NCI-H1092 (cell line): ENCODE results near the gene NDUFB11.

Source experiments
- DNase-seq: peaks from one replicate; lab custom pipeline; 2025; lab: John Stamatoyannopoulos, UW

The NDUFB11 gene

DNA sequence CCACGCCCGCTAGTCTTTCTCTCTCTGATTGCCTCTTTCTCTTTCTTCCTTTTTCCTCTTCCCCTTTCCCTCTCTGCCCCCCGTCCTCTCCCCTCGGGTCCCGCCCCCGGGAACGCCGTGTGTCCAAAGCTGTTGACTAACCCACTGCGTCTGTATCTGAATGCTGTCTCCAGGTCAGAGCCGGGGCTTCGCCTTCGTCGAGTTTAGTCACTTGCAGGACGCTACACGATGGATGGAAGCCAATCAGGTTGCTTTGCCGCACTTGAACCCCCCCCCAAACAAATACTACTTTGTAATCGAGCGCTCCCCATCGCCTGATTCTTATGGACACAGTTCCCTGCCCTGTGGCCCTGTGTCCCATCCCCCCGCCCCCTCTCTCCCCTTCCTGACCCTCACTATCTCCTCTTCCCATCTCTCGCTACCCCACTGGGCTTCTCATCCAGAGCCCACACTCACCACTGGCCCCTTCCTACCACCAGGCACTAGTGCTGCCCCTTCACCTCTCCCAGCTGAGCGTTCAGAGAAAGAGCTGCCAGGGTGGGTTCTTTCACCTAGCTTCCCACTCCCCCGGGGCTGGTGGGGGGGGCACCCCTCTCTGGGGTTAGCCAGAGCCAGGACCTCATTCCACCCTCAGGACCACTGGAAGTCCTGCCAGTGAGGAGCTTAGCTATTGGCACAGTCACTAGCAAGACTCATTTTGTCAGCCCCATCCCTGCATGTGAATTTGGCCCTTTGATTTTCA is 30.5 kb upstream of the NDUFB11 start:
- no peak for DNase-seq

DNA sequence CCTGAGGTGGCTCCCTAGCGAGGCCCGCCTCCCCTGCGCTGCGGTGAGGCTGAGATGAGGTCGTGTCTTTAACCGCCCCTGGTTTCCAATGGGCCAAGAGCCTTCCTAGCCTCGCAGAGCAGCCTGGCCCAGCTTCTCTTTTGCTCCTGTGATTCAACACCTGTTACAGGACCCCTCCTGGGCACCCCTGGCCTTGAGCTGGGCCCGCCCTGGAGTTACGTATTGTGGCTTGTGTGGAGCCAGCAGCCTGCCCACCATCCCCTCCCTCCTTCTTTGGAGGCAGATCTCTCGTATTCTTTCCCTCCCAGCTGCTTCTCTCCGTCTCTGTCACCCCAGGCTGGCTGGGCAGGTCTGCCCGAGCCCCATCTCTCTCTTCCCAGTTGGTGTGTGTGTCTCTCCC is 29.9 kb upstream of the NDUFB11 start:
- DNase-seq = no peak

DNA sequence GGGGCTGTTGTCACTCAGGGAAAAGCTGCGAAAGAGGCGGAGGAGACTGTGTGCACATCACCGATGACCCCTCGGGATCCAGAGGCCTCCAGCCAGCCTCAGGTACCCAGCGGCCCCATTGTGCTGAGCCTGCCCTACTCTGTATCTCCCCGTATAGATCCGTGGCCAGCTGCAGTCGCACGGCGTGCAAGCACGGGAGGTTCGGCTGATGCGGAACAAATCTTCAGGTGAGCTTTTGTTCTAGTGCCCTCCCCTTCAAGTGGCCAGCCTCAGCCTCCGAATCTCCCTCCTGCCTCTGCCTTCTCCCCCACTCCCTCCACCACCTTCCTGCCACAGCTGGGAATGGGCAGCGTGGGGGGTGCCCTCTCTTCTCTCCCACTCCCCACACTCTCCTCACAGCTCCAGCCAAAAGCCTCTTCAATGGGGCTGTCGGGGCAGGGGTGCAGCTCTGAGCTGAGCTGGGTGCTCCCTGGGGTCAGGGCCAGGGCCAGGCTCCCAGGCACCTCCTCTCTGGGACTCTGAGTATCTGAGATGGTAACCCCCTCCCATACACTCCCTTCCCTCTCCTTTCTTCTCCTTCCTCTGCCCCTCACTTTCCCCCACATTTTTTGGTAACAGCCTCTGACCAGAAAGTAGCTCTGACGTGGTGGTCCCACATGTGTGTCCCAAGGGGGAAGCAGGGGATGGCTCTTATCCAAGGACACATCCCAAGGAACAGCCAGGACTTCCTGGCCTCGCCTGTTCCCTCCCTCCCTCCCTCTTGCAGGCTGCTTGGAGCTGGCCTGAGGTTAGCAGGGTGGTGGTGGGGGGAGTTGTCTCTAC is 28.7 kb upstream of the NDUFB11 start:
- no peak for DNase-seq

DNA sequence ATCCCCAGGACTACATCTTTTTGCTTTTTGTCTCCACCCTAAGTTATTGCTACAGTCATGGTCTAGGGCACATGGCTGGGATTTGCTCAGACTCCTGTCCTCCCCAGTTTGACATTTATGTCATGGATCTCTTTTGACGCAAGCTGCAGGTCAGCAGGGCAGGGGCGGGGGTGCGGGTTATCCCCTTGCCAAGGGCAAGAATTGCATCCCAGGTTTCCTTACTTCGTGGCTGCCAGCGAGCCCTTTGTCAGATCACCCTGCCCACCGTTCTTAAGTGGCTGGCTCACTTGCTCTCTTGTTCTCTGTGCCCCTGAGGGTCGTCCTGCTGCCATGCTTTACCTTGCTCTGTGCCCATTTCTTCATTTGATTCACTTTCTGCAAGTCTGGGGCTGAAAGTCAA is 28.0 kb upstream of the NDUFB11 start:
- DNase-seq = no peak

DNA sequence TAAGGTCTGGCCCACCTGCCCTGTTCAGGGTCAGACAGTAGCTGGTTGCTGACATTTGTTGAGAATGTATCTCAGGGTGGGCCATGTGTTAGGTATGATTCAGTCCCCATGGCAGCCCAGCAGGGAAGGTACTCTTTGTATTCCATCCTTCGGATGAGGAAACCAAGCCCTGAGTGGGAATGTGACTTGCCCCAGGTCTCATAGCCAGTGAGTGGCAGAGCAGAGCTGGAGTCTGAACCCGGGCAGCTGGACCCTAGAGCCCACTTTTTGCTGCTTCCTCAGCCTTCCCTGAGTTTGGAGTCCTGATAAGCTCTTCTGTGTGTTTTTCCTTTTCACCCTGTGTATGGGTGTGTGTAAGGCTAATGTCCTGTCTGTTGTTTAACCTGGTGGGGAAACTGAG is 27.5 kb upstream of the NDUFB11 start:
- DNase-seq = no peak

DNA sequence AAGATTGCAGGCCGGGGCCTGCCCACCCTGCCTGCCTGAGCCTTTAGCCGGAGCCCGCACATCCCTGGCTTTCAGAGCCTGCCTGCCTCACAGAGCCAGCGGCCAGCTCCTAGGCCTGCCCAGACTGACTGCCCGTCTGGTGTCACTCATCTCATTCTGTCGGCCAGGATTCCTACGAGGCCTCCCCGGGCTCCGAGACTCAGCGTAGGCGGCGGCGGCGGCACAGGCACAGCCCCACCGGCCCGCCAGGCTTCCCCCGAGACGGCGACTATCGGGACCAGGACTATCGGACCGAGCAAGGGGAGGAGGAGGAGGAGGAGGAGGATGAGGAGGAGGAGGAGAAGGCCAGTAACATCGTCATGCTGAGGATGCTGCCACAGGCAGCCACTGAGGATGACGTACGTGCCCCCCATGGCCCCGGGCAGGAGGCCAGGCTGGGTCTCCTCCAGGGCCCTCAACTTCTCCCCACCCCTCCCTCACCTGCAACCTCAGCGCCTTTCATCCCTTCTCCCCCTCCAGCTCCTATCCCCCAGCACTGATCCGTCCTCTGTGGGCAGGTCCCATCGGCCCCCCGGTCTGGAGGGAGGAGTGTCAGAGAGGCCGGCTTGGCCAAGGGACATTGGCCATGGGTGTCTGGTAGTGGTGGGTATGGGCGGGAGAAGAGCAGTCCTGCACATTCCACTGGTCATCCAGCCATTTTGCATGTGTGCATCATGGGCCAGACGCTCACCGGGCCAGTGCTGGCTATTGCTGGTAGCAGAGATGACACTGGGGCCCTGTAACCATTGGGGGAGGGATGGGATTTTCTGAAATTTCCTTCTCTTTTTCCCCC is 26.6 kb upstream of the NDUFB11 start:
- DNase-seq = no peak

DNA sequence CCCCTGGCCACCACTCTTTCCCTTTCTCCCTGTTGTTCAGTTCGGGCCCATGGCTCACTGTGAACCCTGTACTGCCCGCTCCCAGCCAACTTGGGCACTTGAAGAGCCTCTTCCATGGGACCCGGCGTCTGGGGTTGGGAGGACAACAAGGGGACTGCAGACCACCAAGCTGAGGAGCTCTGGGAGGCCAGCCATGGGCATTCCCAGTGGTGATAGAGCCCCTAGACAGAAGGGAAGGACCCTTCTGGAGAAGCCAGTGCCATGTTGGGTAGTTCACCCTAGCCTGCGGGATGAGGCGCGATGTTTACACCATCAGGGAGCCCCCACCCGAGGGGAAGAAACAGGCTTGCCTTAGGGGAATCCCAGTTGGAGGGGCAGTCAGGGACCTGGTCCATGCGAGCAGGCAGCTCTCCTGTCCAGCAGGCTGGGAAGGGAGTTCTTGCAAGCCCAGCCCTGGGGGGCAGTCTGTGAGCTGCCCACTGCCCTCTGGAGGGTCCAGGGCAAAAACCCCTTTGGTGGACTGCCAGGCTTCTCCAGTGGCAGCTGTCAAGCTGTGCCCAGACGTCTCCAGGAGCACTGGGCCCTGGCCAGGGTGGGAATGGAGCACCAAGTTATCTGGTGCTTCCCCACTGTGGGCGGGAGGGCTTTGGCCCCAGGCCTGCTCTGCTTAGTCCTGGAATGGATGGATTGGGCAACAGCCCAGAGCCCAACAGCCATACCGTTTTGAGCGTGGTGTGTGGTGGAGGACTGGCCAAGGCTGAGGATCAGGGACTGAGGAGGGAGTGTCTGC is 25.4 kb upstream of the NDUFB11 start:
- DNase-seq = no peak

DNA sequence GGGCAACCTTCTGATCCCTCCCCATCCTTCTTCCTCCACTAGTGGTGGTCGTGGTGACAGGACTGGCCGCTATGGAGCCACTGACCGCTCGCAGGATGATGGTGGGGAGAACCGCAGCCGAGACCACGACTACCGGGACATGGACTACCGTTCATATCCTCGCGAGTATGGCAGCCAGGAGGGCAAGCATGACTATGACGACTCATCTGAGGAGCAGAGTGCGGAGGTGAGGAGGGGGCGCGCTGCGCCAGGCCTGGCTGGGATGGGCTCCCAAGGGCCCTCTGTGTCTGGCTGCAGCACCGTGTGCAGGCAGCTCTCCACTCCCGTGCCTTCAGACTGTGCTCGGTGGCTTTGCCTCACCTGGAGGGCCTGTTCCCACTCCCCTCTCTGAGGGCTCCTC is 24.8 kb upstream of the NDUFB11 start:
- no peak for DNase-seq

DNA sequence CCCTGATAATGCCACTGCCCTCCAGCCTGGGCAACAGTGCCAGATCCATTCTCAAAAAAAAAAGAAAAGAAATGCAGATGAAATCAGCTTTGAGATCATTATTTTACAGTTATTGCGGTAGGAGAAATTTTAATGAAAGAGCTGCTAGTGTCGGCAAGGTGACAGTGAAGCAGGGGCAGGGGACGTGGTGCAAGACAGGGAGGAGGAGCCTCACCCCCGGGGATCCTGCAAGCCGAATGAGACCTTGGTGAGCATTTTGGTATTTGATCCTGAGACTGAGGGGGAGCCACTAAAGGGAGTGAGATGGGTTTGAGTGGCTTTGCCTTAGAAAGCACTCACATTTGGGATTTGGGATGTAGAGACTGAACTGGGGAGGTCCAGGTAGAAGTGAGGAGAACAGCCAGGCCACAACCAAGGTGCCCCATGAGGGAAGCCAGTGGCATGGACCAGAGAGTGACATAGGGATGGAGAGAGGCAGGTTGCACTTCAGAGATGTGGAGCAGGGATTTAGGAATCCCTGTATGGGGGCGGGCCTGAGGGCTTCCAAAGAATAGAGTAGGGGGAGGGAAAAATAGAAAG is 24.1 kb upstream of the NDUFB11 start:
- DNase-seq = no peak

DNA sequence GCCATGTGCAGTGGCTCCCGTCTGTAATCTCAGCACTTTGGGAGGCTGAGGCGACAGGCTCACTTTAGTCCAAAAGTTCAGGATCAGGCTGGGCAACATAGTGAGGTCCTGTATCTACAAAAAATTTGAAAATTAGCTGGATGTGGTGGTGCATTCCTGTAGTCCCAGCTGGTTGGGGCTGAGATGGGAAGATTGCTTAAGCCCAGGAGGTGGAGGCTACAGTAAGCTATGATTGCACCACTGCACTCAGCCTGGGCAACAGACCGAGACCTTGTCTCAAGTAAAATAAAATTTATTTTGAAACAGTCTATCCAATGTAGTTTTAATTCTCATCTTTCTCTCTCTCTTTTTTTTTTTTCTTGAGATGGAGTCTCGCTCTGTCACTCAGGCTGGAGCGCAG is 21.6 kb upstream of the NDUFB11 start:
- no peak for DNase-seq

DNA sequence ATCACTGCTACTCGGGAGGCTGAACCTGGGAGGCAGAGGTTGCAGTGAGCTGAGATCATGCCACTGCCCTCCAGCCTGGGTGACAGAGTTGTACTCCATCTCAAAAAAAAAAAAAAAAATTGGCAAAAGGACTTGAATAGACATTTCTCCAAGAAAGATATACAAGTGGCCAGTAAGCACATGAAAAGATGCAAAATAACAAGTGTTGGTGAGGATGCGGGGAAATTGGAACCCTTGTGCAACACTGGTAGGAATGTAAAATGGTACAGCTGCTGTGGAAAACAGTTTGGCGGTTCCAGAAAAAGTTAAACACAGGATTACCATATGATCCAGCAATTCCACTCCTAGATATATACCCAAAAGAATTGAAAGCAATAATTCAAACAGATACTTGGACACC is 19.9 kb upstream of the NDUFB11 start:
- no peak for DNase-seq

DNA sequence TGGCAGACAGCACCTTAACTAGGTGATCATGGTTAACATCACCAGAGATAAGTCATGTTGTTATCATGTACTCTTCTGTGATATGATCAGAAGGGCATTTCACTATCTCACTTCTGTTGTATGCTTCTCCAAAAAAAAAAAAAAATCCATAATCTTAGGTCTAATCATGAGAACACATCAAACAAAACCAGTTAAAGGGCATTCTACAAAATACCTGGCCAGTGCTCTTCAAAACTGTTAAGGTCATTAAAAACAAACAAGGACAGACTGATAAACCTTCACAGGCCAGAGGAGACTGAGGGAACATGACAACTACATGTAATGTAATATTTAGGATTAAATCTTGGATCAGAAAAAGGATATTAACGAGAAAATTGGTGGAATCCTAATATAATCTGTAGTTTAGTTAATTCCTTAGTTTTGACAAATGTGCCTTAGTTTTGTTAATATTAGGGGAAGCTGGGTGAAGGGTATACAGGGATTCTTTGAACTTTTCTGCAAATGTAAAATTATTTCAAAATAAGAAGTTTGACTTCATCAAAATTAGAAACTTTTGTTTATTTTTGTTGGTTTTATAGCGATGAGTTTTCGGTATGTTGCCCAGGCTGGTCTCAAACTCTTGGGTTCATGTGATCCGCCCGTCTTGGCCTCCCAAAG is 18.6 kb upstream of the NDUFB11 start:
- DNase-seq = no peak

DNA sequence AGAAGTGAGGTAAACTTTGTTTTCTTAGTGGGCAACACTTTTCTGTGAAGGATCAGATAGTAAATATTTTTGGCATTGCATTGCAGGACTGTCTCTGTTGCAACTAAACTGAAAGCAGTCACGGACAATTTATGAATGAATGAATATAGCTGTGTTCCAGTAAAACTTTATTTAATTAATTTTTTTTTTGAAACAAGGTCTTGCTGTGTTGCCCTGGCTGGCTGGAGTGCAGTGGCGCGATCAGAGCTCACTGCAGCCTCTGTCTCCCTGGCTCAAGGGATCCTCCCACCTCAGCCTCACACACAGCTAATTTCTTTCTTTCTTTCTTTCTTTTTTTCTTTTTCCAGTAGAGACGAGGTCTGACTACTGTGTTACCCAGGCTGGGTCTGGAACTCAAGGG is 16.3 kb upstream of the NDUFB11 start:
- no peak for DNase-seq

DNA sequence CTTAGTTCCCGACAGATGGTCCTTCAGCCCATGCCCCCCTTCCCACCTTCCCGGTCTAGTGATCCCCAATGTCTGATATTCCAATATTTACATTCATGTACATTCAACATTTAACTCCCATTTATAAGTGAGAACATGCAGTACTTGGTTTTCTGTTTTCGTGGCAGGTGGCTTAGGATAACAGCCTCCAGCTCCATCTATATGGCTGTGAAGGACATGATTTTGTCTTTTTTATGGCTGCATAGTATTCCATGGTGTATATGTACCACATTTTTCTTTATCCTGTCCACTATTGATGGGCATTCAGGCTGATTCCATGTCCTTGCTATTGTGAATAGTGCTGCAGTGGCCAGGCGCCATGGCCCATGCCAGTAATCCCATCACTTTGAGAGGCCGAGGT is 14.3 kb upstream of the NDUFB11 start:
- no peak for DNase-seq

DNA sequence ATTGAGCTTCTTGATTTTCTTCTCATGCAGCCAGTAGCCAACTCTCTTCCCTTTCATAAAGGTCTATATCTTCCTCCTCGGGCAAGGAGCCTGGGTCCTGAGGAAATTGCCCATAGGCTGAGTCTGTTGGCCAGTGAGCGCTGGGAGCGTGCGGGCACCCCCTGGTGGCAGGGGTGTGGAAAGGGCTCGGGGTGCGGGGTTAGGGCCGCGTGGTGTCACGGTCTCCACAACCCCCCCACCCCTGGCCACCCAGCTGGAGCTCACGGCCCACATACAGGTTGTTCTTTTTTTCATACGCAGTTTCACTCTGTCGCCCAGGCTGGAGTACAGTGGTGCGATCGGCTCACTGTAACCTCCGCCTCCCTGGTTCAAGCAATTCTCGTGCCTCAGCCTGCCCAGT is 13.6 kb upstream of the NDUFB11 start:
- DNase-seq = no peak

DNA sequence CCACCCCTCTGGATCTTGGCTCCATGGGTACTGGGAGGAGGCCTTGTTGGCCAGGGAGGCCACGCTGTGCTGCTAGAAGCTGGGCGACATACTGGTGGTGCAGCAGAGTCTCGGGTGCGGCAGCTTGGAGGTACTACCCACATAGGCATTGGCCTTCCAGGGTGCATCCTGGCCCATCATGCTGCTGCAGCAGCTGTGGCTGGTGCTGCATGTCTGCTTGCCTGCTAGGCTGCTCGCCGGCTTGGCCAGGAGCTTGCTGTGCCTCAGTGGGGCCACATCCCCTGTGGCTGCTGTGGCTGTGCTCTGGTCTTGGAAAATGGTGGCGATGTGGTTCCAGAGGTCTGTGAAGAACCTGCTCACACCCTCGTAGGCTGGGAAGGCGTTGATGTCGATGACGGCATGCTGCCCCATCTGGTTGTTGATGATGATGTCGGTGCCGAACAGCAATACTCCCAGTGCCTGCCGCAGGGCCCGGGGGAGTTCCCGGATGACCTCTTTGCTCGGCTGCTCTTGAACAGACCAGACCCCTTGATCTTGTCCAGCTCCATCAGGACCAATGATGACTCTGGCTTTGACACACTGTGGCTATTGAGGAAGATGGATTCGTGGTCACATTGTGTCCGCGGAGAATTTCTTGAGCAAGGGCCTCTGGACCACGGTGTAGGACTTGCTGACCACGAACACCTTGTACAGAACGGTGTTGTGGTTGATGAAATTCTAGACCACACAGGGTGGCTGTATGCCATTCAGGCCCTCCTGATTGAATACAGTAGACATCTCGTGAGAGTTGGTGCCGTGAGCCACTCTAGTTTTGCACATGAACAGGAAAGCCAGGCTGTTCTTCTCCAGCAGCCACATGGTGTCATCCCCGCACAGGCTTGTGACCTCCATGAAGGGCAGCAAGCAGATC is 12.4 kb upstream of the NDUFB11 start:
- DNase-seq = no peak

DNA sequence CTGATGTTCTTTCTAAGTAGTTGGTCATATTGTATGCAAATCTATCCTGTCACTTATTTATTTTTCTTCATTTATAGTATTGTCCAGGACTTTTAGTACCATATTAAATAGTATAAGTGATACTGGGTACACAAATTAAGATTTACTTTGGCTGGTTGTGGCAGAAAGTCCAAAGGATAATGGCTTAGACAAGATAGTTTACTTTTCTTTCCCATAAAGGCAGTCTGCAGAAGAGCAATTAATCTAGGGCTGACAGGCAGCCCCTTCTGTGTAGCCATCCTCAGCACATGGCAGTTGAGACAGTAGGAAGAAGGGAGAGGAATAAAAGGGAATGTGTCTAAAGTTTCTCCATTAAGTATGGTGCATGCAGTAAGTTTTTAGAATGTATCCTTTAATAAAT is 6.9 kb upstream of the NDUFB11 start:
- DNase-seq = no peak

DNA sequence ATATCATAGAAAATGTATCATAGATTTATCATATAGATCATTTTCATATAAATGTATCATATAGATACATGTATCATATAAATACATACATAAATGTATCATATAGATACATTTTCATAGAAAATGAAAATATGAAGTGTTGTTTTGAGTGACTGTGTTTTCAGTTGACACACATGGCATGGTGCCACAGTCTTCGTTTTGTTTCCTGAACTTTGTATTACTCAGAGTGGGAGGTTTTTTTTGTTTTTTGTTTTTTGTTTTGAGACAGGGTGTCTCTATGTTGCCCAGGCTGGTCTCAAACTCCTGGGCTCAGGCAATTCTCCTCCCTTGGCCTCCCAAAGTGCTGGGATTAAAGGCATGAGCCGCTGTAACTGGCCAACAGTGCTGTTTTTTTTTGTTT is 4.4 kb upstream of the NDUFB11 start:
- no peak for DNase-seq

DNA sequence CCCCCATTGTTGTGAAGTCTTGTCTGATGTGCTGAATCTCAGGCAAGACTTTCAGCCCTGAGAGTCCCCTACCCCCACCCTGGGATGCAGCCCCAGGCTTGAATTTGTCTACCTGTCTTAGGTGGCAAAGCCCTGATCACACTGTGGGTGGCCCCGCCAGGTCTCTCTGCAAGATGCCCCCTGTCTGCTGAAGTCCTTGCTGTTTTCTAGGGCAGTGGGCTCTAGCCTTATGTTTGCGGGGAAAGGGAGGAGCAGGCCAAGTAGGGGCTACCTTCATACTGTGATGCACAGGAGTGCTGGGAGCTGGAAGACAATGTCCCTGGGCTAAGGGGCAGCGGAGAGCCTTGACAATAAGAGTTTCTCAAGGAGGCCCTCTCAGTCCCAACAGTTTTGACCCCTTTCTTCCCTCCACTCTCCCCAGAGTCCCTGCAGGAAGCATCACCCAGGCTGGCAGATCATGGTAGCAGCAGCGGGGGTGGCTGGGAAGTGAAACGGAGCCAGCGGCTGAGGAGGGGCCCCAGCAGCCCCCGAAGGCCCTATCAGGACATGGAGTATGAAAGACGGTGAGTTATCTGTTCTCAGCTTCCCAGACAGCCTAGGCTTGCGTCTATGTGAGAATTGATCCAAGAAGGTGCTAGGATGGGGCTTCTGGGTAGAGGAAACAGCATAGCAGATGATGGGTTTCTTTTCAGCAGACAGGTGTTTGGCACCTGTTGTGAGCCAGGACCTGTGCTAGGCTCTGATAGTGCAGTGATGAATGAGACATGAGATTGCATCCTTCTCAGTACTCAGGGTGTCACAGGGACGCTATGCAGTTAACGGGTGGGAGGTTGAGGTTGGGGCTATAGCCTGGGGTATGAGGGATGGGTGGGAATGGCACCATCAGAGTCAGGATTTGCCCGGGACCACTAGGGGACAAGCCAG is 2.7 kb upstream of the NDUFB11 start:
- no peak for DNase-seq
